Peyer's patch (tissue), 4 donors: Measurements from ENCODE around the gene AKIP1. TPM values are rescaled to one million over a fixed set of nuclear protein-coding genes. Genes with fewer than 3 reads are reported as not detected.

ENCODE experiments used
- DNase-seq, 3 donors: peaks; one replicate each; pipeline ENCODE4 v3.0.0-alpha.2; 2017 to 2019
- H3K27ac ChIP-seq, 4 donors: fragments of 200-600 bp; sonication (generic); one replicate each; pipeline ENCODE4 v1.5.1; 2016 to 2019
- H3K27me3 ChIP-seq, 2 donors: fragments of 200-600 bp; sonication (generic); one replicate each; pipeline ENCODE4 v1.5.1; 2019
- H3K36me3 ChIP-seq, 3 donors: fragments of 200-600 bp; sonication (generic); one replicate each; pipeline ENCODE4 v1.5.1; 2016 to 2019
- H3K4me1 ChIP-seq, 4 donors: fragments of 200-600 bp; sonication (generic); one replicate each; pipeline ENCODE4 v1.5.1; 2016 to 2019
- H3K4me3 ChIP-seq, 4 donors: fragments of 200-600 bp; sonication (generic); 1 replicate in 3 of 4; 2 replicates in 1 of 4; pipeline ENCODE4 v1.5.1; 2016 to 2019; ENCODE audit warnings: mild to moderate bottlenecking in 1 of 4
- H3K9me3 ChIP-seq, 4 donors: fragments of 200-600 bp; sonication (generic); one replicate each; pipeline ENCODE4 v1.5.1; 2016 to 2019; ENCODE audit warnings: mild to moderate bottlenecking in 1 of 4
- POLR2A ChIP-seq, 2 donors: fragments of 450-650 bp; IDR thresholded peaks; one replicate each; pipeline ENCODE4 v1.5.1; 2017; ENCODE audit warnings: antibody characterized with exemption in 2 of 2, mild to moderate bottlenecking in 2 of 2, moderate library complexity in 2 of 2
- total RNA-seq, 4 donors: library from RNA; depleted of rRNA; stranded (reverse); fragments of >200 nt; gene quantifications; one replicate each; pipeline ENCODE4 v1.1.0, GENCODE V29; 2016
- TF ChIP-seq, protein P1 (sequence below), 6 experiments: fragments of 450-650 bp in 4 of 6; fragments of 200-600 bp in 2 of 6; sonication (generic) in 1 of 6; IDR thresholded peaks; one replicate each; pipeline ENCODE4 v1.5.1; 2017 to 2019; ENCODE audit warnings: antibody characterized with exemption in 6 of 6, mild to moderate bottlenecking in 3 of 6, moderate library complexity in 1 of 6

Gene AKIP1
- total RNA-seq, 4 donors from 2014 or later = 8.6 to 21.7 (median 12.5) TPM

DNA sequence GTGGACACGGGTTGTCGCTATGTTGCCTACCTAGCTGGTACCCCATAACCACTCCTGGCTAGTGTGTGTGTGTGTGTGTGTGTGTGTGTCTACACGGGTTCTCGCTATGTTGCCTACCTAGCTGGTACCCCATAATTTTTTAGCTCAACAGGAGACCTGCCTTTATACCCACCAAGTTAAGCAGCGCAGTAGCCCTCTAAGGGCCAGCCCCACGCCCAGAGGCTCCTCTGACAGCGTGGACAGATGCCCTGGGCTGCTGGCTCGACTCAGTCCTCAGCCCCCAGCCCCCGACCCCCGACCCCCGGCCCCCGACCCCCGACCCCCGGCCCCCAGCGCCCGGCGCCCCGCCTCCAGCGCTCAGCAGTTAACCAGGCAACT lies 351 bp upstream of the AKIP1 start:
- H3K9me3 ChIP-seq = no peaks in the 10 kb centered on the region
- peak overlapping the region; percentile 76 to 94 (median 86) for H3K27ac ChIP-seq
- H3K4me1 ChIP-seq = peaks cover 0 to 30% (median 0%) of the 10 kb centered on the region in 4 donors
- peak overlapping the region; percentile 56 to 96 (median 78) for H3K4me3 ChIP-seq
- DNase-seq = no peak
- H3K27me3 ChIP-seq = no peaks in the 10 kb centered on the region
- no peaks in the 10 kb centered on the region for H3K36me3 ChIP-seq
- no peak for TF ChIP-seq POLR2A (IDR thresholded peaks at IDR 0.05)
- TF ChIP-seq, protein P1, sequence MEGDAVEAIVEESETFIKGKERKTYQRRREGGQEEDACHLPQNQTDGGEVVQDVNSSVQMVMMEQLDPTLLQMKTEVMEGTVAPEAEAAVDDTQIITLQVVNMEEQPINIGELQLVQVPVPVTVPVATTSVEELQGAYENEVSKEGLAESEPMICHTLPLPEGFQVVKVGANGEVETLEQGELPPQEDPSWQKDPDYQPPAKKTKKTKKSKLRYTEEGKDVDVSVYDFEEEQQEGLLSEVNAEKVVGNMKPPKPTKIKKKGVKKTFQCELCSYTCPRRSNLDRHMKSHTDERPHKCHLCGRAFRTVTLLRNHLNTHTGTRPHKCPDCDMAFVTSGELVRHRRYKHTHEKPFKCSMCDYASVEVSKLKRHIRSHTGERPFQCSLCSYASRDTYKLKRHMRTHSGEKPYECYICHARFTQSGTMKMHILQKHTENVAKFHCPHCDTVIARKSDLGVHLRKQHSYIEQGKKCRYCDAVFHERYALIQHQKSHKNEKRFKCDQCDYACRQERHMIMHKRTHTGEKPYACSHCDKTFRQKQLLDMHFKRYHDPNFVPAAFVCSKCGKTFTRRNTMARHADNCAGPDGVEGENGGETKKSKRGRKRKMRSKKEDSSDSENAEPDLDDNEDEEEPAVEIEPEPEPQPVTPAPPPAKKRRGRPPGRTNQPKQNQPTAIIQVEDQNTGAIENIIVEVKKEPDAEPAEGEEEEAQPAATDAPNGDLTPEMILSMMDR (IDR thresholded peaks at IDR 0.05) = no peak

- peak in 2 of 3 donors; percentile 32 to 55 for DNase-seq
- Histone ChIP-seq H3K4me3 (peak overlapping the region in 1 of 4 donors; percentile 17), H3K4me1 (peaks cover 0 to 30% (median 0%) of the 10 kb centered on the region in 4 donors), H3K36me3 (peaks cover 0 to 18% (median 0%) of the 10 kb centered on the region in 3 donors), H3K9me3 (no peaks in the 10 kb centered on the region), H3K27me3 (no peaks in the 10 kb centered on the region), H3K27ac (peak overlapping the region; percentile 17 to 66 (median 34))
- no peak for TF ChIP-seq POLR2A (IDR thresholded peaks at IDR 0.05)
- TF ChIP-seq, protein P1 (IDR thresholded peaks at IDR 0.05) = peak; percentile 8 to 53 (median 34)
Measured at GRCh38 chr11:8913961-8914660, 3.1 kb downstream of the AKIP1 start.

- peaks cover 0 to 30% (median 0%) of the 10 kb centered on the region in 4 donors for H3K4me1 ChIP-seq
- H3K4me3 ChIP-seq = no peak overlapping the region
- H3K27ac ChIP-seq = peak overlapping the region; percentile 17 to 66 (median 34)
Measured at GRCh38 chr11:8914661-8915018, 3.7 kb downstream of the AKIP1 start.

GRCh38 chr11:8917157-8917825 lies 6.3 kb downstream of the AKIP1 start:
- Histone ChIP-seq H3K4me3 (no peak overlapping the region), H3K27me3 (no peaks in the 10 kb centered on the region), H3K9me3 (no peaks in the 10 kb centered on the region), H3K27ac (peak overlapping the region in 1 of 4 donors; percentile 55), H3K36me3 (peaks cover 0 to 50% (median 0%) of the 10 kb centered on the region in 3 donors), H3K4me1 (peaks cover 0 to 18% (median 0%) of the 10 kb centered on the region in 4 donors)
- DNase-seq = no peak
- TF ChIP-seq, protein P1 (IDR thresholded peaks at IDR 0.05) = no peak
- TF ChIP-seq POLR2A (IDR thresholded peaks at IDR 0.05) = no peak

More at GRCh38 chr11:8914661-8915018, 3.7 kb downstream of the AKIP1 start:
- DNase-seq = no peak
- no peaks in the 10 kb centered on the region for H3K27me3 ChIP-seq
- peaks cover 0 to 24% (median 0%) of the 10 kb centered on the region in 3 donors for H3K36me3 ChIP-seq
- H3K9me3 ChIP-seq = no peaks in the 10 kb centered on the region
- TF ChIP-seq, protein P1 (IDR thresholded peaks at IDR 0.05) = no peak
- TF ChIP-seq POLR2A (IDR thresholded peaks at IDR 0.05) = no peak

- TF ChIP-seq, protein P1 (IDR thresholded peaks at IDR 0.05) = no peak
- no peak for TF ChIP-seq POLR2A (IDR thresholded peaks at IDR 0.05)
- H3K4me1 ChIP-seq = no peaks in the 10 kb centered on the region
- H3K36me3 ChIP-seq = peaks cover 0 to 52% (median 0%) of the 10 kb centered on the region in 3 donors
- DNase-seq = no peak
- H3K27ac ChIP-seq = no peak overlapping the region
- H3K27me3 ChIP-seq = no peaks in the 10 kb centered on the region
- H3K4me3 ChIP-seq = no peak overlapping the region
- H3K9me3 ChIP-seq = no peaks in the 10 kb centered on the region
Measured at GRCh38 chr11:8922691-8923090, 11.7 kb downstream of the AKIP1 start.
